B cell (primary cell): ENCODE measurements around the gene SNX20. TPM values are rescaled to one million over a fixed set of nuclear protein-coding genes. Genes with fewer than 3 reads are reported as not detected.
A peak's percentile ranks its signal among the peaks of the same experiment; 100 is the strongest.

Experiments
- ATAC-seq: fragments of 200-7000 bp; cut with Tn5 transposase; one replicate; pipeline ENCODE4 v1.10.0; 2021; ENCODE audit warnings: low read depth, mild to moderate bottlenecking, moderate number of reproducible peaks, moderate library complexity
- CTCF ChIA-PET: fragments of 350-600 bp; sonication (Branson Sonifier 250); formaldehyde crosslinking; loops from one replicate; lab custom pipeline; 2021; ENCODE audit warnings: antibody characterized with exemption, inconsistent platforms; lab: Charles Lee
- POLR2A ChIA-PET: fragments of 350-600 bp; sonication (Branson Sonifier 250); formaldehyde crosslinking; loops from one replicate; lab custom pipeline; 2021; ENCODE audit warnings: antibody characterized with exemption; lab: Charles Lee
- DNase-seq: peaks from one replicate; pipeline ENCODE4 v3.0.0; 2013
- H2AFZ ChIP-seq: 2 replicates; pipeline ENCODE4 v1.6.1; 2012; ENCODE audit warnings: mild to moderate bottlenecking, low read depth, low read length; ENCODE audit not compliant: insufficient read depth, poor library complexity, severe bottlenecking
- H3K27ac ChIP-seq, 2 donors: 1 replicate in 1 of 2; 2 replicates in 1 of 2; pipeline ENCODE4 v1.5.1; 2012 to 2013; ENCODE audit warnings: low read length in 2 of 2, mild to moderate bottlenecking in 2 of 2, moderate library complexity in 1 of 2
- H3K27me3 ChIP-seq, 4 experiments: fragments of 200-600 bp in 1 of 4; sonication (generic) in 1 of 4; replicated peaks in 1 of 4; 1 replicate in 2 of 4; 2 replicates in 2 of 4; pipeline versions ENCODE4 v1.6.1 to v1.7.0; 2013 to 2016; ENCODE audit warnings: low read length in 3 of 4, mild to moderate bottlenecking in 2 of 4, mixed read lengths in 1 of 4, moderate library complexity in 1 of 4; ENCODE audit not compliant: insufficient read depth in 4 of 4, control insufficient read depth in 3 of 4; ENCODE audit errors: control extremely low read depth in 1 of 4
- H3K36me3 ChIP-seq, 2 experiments: replicated peaks in 1 of 2; 1 replicate in 1 of 2; 2 replicates in 1 of 2; pipeline versions ENCODE4 v1.6.1 to v1.7.1; 2013; ENCODE audit warnings: low read length in 1 of 2; ENCODE audit not compliant: insufficient read depth in 2 of 2, control insufficient read depth in 1 of 2; ENCODE audit errors: control extremely low read depth in 1 of 2, extremely low read depth in 1 of 2
- H3K4me1 ChIP-seq, 2 donors: fragments of 200-600 bp in 1 of 2; sonication (generic) in 1 of 2; 1 replicate in 1 of 2; 2 replicates in 1 of 2; pipeline versions ENCODE4 v1.5.1 to v1.6.1; 2013 to 2017; ENCODE audit warnings: low read length in 2 of 2; ENCODE audit not compliant: control insufficient read depth in 2 of 2, insufficient read depth in 2 of 2
- H3K4me2 ChIP-seq: replicated peaks from 2 replicates; pipeline ENCODE3; 2012; ENCODE audit warnings: mild to moderate bottlenecking, low read depth, low read length; ENCODE audit not compliant: poor library complexity, severe bottlenecking
- H3K4me3 ChIP-seq, 5 experiments: fragments of 200-600 bp in 1 of 5; sonication (generic) in 1 of 5; 1 replicate in 3 of 5; 2 replicates in 2 of 5; pipeline versions ENCODE4 v1.5.1 to v1.7.0; 2011 to 2016; ENCODE audit warnings: low read length in 4 of 5, mild to moderate bottlenecking in 4 of 5, low read depth in 2 of 5, control low read depth in 1 of 5, moderate library complexity in 1 of 5; ENCODE audit not compliant: insufficient read depth in 1 of 5; ENCODE audit errors: control extremely low read depth in 1 of 5, extremely low read depth in 1 of 5
- H3K79me2 ChIP-seq: fragments of 200-600 bp; sonication (generic); one replicate; pipeline ENCODE4 v1.6.0; 2016; ENCODE audit warnings: low read length; ENCODE audit not compliant: control insufficient read depth, insufficient read depth
- H3K9ac ChIP-seq: fragments of 200-600 bp; sonication (generic); 2 replicates; pipeline ENCODE4 v1.6.1; 2017; ENCODE audit warnings: mild to moderate bottlenecking, low read length, moderate library complexity
- H3K9me3 ChIP-seq, 3 donors: one replicate each; pipeline versions ENCODE4 v1.6.1 to v1.7.1; 2013; ENCODE audit warnings: low read length in 2 of 3; ENCODE audit not compliant: control insufficient read depth in 2 of 3, insufficient read depth in 1 of 3; ENCODE audit errors: control extremely low read depth in 1 of 3
- H4K20me1 ChIP-seq: 2 replicates; pipeline ENCODE4 v1.6.0; 2012; ENCODE audit warnings: mild to moderate bottlenecking, low read length; ENCODE audit not compliant: insufficient read depth, control insufficient read depth, poor library complexity, severe bottlenecking
- H3K27ac Mint-ChIP-seq: one replicate; pipeline ENCODE4 v1.8.0; 2021; ENCODE audit warnings: mixed read lengths
- H3K27me3 Mint-ChIP-seq: one replicate; pipeline ENCODE4 v1.8.0; 2021; ENCODE audit warnings: mixed read lengths
- H3K4me1 Mint-ChIP-seq: one replicate; pipeline ENCODE4 v1.8.0; 2021; ENCODE audit warnings: mixed read lengths
- H3K4me3 Mint-ChIP-seq: one replicate; pipeline ENCODE4 v1.8.0; 2021; ENCODE audit warnings: mixed read lengths
- H3K9me3 Mint-ChIP-seq: one replicate; pipeline ENCODE4 v1.8.0; 2022; ENCODE audit warnings: mixed read lengths; ENCODE audit not compliant: insufficient read depth
- EZH2 ChIP-seq: IDR thresholded peaks from 2 replicates; pipeline ENCODE4 v1.6.1; 2012; ENCODE audit warnings: borderline replicate concordance, low read depth, mild to moderate bottlenecking, moderate library complexity, low read length; ENCODE audit not compliant: insufficient read depth, poor library complexity, severe bottlenecking
- WGBS: methylation state at CpG from one replicate; pipeline ENCODE4 v1.1.5; 2013; ENCODE audit warnings: missing lambda C conversion rate; ENCODE audit not compliant: insufficient coverage; 5-methylcytosine and 5-hydroxymethylcytosine counted together
- intact Hi-C: fragments of 100-400 bp; cut with micrococcal nuclease; formaldehyde crosslinking; loops from one replicate; pipeline ENCODE4 v1.10.0; 2022
- polyA plus RNA-seq: library from polyadenylated mRNA; depleted of rRNA; stranded (reverse); fragments of >200 nt; gene quantifications from 2 replicates; pipeline ENCODE4 v1.2.3, GENCODE V29; 2012
- total RNA-seq, 2 donors: library from RNA; stranded (reverse); fragments of 120-200 nt in 1 of 2; gene quantifications; 1 replicate in 1 of 2; 2 replicates in 1 of 2; pipeline versions ENCODE4 v1.2.3 to v1.2.4, GENCODE V29; 2013 to 2022
- TF ChIP-seq, protein P1 (sequence below): fragments of 200-600 bp; IDR thresholded peaks from one replicate; pipeline ENCODE4 v1.8.0; 2022; ENCODE audit warnings: antibody characterized with exemption, mild to moderate bottlenecking

SNX20 gene
- total and polyA plus RNA-seq, 2 donors (not counting 1 experiment from before 2014, with no cell fraction given): 34.7 to 43.0 TPM

DNA sequence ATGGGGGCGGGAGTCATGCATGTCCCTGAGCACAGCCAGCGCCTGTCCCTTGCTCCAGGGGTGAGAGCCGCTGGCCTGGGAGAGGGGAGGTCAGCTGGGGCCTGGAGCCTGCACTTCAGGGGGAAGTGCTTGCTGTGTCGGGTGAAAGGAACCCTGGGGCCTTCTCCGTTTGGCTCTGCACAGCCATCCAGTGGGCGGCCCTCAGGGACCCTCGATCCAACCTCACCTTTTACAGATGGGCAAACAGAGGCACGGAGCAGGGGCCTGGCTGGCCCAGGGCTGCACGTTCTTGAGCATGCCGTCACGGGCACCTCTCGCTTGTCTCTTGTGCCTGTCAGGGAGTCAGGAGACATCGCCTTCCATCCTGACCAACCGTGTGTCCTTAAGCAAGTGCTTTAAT is 1.8 kb downstream of the SNX20 start:
- intact Hi-C loops: no loop called here
- Histone ChIP-seq H2AFZ (no peak overlapping the region), H3K4me1 (peaks cover 56 to 57% of the 10 kb centered on the region in 2 donors), H3K27ac (peak overlapping the region in 1 of 2 donors; percentile 95), H3K4me3 (no peak overlapping the region), H3K27me3 (no peaks in the 10 kb centered on the region), H3K9ac (no peak overlapping the region), H3K9me3 (peaks cover 0 to 3% (median 0%) of the 10 kb centered on the region in 3 donors), H3K79me2 (peaks cover 55% of the 10 kb centered on the region), H4K20me1 (peaks cover 20% of the 10 kb centered on the region), H3K36me3 (peaks cover 3 to 53% of the 10 kb centered on the region in 2 experiments), H3K4me2 (peak overlapping the region; percentile 93)
- no peak for DNase-seq
- TF ChIP-seq, protein P1, sequence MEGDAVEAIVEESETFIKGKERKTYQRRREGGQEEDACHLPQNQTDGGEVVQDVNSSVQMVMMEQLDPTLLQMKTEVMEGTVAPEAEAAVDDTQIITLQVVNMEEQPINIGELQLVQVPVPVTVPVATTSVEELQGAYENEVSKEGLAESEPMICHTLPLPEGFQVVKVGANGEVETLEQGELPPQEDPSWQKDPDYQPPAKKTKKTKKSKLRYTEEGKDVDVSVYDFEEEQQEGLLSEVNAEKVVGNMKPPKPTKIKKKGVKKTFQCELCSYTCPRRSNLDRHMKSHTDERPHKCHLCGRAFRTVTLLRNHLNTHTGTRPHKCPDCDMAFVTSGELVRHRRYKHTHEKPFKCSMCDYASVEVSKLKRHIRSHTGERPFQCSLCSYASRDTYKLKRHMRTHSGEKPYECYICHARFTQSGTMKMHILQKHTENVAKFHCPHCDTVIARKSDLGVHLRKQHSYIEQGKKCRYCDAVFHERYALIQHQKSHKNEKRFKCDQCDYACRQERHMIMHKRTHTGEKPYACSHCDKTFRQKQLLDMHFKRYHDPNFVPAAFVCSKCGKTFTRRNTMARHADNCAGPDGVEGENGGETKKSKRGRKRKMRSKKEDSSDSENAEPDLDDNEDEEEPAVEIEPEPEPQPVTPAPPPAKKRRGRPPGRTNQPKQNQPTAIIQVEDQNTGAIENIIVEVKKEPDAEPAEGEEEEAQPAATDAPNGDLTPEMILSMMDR: no peak
- no peak for TF ChIP-seq EZH2
- H3K9me3 Mint-ChIP-seq: no peaks in the 10 kb centered on the region
- peaks cover 56% of the 10 kb centered on the region for H3K4me1 Mint-ChIP-seq
- CTCF ChIA-PET: interaction anchor here (0.7 to 12.4 kb wide), 5 partner anchors 7 to 310 kb away, joined by 3 to 154 read pairs (median 22); partner anchors contain the start of gene BRD7
- ATAC-seq: no peak
- POLR2A ChIA-PET: interaction anchor here (1.3 kb wide), 1 partner anchor 64 kb away, joined by 3 read pairs; no protein-coding TSS in a partner anchor
- H3K27ac Mint-ChIP-seq: peak overlapping the region; percentile 98
- WGBS: 95% methylated on average over 12 of the region's 14 CpGs
- no peaks in the 10 kb centered on the region for H3K27me3 Mint-ChIP-seq
- H3K4me3 Mint-ChIP-seq: peak overlapping the region; percentile 93

DNA sequence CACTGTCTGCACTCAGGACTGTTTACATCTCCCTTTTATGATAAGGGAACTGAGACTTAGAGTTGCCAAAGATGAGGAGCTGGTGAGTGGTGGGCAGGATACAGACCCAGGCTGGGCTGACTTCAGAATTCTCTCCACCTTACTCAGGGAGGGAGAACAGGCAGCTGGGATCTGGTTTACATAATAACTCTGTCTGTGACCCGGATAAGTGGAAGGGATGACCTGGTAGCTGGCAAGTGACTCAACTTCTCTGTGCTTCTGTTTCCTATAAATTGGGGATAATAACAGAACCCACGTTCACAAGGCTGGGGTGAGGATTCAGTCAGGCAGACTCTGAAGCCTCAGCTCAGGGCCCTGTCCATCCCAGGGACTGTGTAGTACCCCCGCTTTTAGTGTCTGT is 2.6 kb downstream of the SNX20 start:
- Mint-ChIP-seq H3K27ac (peak overlapping the region; percentile 43), H3K9me3 (peaks cover 2% of the 10 kb centered on the region), H3K4me1 (peaks cover 48% of the 10 kb centered on the region), H3K4me3 (peak overlapping the region; percentile 36), H3K27me3 (no peaks in the 10 kb centered on the region)
- Histone ChIP-seq H3K79me2 (peaks cover 55% of the 10 kb centered on the region), H3K9ac (no peak overlapping the region), H4K20me1 (peaks cover 20% of the 10 kb centered on the region), H3K27me3 (no peaks in the 10 kb centered on the region), H3K27ac (peak overlapping the region in 1 of 2 donors; percentile 95), H3K9me3 (peaks cover 0 to 11% (median 0%) of the 10 kb centered on the region in 3 donors), H3K4me1 (peaks cover 49 to 50% of the 10 kb centered on the region in 2 donors), H3K36me3 (peaks cover 3 to 60% of the 10 kb centered on the region in 2 experiments), H3K4me3 (no peak overlapping the region), H2AFZ (no peak overlapping the region), H3K4me2 (peak overlapping the region; percentile 93)
- CTCF ChIA-PET: interaction anchor here (0.6 to 12.4 kb wide), 6 partner anchors 12 to 309 kb away, joined by 3 to 154 read pairs (median 7); partner anchors contain the start of gene BRD7
- ATAC-seq: no peak
- no peak for DNase-seq
- TF ChIP-seq, protein P1: no peak
- no peak for TF ChIP-seq EZH2
- POLR2A ChIA-PET: interaction anchor here (0.6 to 1.3 kb wide), 2 partner anchors 64 to 122 kb away, joined by 3 to 5 read pairs; no protein-coding TSS in a partner anchor
- intact Hi-C loops: no loop called here
- WGBS: 89% methylated on average over 3 of the region's 3 CpGs
